GM23248 (cell line): ENCODE measurements around the gene RAPGEF2. TPM values are rescaled to one million over a fixed set of nuclear protein-coding genes. Genes with fewer than 3 reads are reported as not detected.
A peak's percentile ranks its signal among the peaks of the same experiment; 100 is the strongest.

Experiments used
- DNase-seq: peaks from one replicate; pipeline ENCODE4 v3.0.0-alpha.2; 2015
- H2AFZ ChIP-seq: fragments of 200-600 bp; sonication (generic); 2 replicates; pipeline ENCODE4 v1.6.1; 2016; ENCODE audit warnings: antibody characterized with exemption
- H3F3A ChIP-seq: fragments of 200-600 bp; sonication (generic); 2 replicates; pipeline ENCODE4 v1.6.1; 2016; ENCODE audit warnings: mild to moderate bottlenecking, antibody characterized with exemption, mixed run types; ENCODE audit not compliant: insufficient read depth
- H3K27ac ChIP-seq: fragments of 200-600 bp; sonication (generic); 2 replicates; pipeline ENCODE4 v1.5.1; 2016; ENCODE audit warnings: mild to moderate bottlenecking
- H3K27me3 ChIP-seq: fragments of 200-600 bp; sonication (generic); replicated peaks from 2 replicates; pipeline ENCODE4 v1.6.1; 2016; ENCODE audit warnings: mild to moderate bottlenecking; ENCODE audit not compliant: insufficient read depth
- H3K36me3 ChIP-seq: fragments of 200-600 bp; sonication (generic); 2 replicates; pipeline ENCODE4 v1.6.1; 2016; ENCODE audit warnings: low read depth, mild to moderate bottlenecking
- H3K4me1 ChIP-seq: fragments of 200-600 bp; sonication (generic); 2 replicates; pipeline ENCODE4 v1.6.1; 2016; ENCODE audit warnings: mild to moderate bottlenecking; ENCODE audit not compliant: insufficient read depth
- H3K4me2 ChIP-seq: fragments of 200-600 bp; sonication (generic); one replicate; pipeline ENCODE4 v1.6.1; 2016; ENCODE audit warnings: mild to moderate bottlenecking; ENCODE audit not compliant: unreplicated experiment
- H3K4me3 ChIP-seq: fragments of 200-600 bp; sonication (generic); 2 replicates; pipeline ENCODE4 v1.5.1; 2016; ENCODE audit warnings: mild to moderate bottlenecking
- H3K79me2 ChIP-seq: fragments of 200-600 bp; sonication (generic); 2 replicates; pipeline ENCODE4 v1.6.1; 2016; ENCODE audit warnings: mild to moderate bottlenecking; ENCODE audit not compliant: insufficient read depth
- H3K9ac ChIP-seq: fragments of 200-600 bp; sonication (generic); 2 replicates; pipeline ENCODE4 v1.6.1; 2016; ENCODE audit warnings: mild to moderate bottlenecking
- H3K9me2 ChIP-seq: fragments of 200-600 bp; sonication (generic); 2 replicates; pipeline ENCODE4 v1.6.1; 2016; ENCODE audit warnings: mixed run types, mild to moderate bottlenecking, moderate library complexity; ENCODE audit not compliant: insufficient read depth
- H3K9me3 ChIP-seq: fragments of 200-600 bp; sonication (generic); one replicate; pipeline ENCODE4 v1.6.1; 2017; ENCODE audit warnings: low read depth
- H4K20me1 ChIP-seq: fragments of 200-600 bp; sonication (generic); 2 replicates; pipeline ENCODE4 v1.6.0; 2016; ENCODE audit not compliant: insufficient read depth
- EZH2 ChIP-seq: fragments of 200-600 bp; sonication (generic); IDR thresholded peaks from 2 replicates; pipeline ENCODE4 v1.6.1; 2018; ENCODE audit warnings: antibody characterized with exemption, mild to moderate bottlenecking; ENCODE audit not compliant: insufficient read depth, poor library complexity, severe bottlenecking
- EZH2phosphoT487 ChIP-seq: fragments of 200-600 bp; sonication (generic); IDR thresholded peaks from 2 replicates; pipeline ENCODE4 v1.6.1; 2018; ENCODE audit warnings: antibody characterized with exemption, moderate library complexity, mild to moderate bottlenecking, low read depth; ENCODE audit not compliant: insufficient read depth
- WGBS, 2 experiments: methylation state at CpG; one replicate each; pipeline ENCODE4 v1.1.6; 2015 to 2017; ENCODE audit warnings: low lambda C conversion rate in 2 of 2, low coverage in 1 of 2; ENCODE audit errors: missing lambda C conversion rate in 2 of 2; 5-methylcytosine and 5-hydroxymethylcytosine counted together
- in situ Hi-C: fragments of 300-500 bp; cut with MboI; formaldehyde crosslinking; loops from 2 replicates; pipeline ENCODE4 v1.15.0; 2020
- polyA plus RNA-seq: library from polyadenylated mRNA; unstranded; fragments of >200 nt; fragmentation: Nextera tagmentation; extraction: Ambion mirVana; gene quantifications from 2 replicates; pipeline ENCODE4 v1.2.1, GENCODE V29; 2016
- total RNA-seq: library from RNA; depleted of rRNA; stranded (reverse); fragments of >200 nt; shearing (Covaris generic); gene quantifications from 2 replicates; pipeline ENCODE4 v1.2.3, GENCODE V29; 2014

Gene RAPGEF2
- total and polyA plus RNA-seq, 2 experiments from 2014 or later = 6.6 to 21.7 TPM

DNA sequence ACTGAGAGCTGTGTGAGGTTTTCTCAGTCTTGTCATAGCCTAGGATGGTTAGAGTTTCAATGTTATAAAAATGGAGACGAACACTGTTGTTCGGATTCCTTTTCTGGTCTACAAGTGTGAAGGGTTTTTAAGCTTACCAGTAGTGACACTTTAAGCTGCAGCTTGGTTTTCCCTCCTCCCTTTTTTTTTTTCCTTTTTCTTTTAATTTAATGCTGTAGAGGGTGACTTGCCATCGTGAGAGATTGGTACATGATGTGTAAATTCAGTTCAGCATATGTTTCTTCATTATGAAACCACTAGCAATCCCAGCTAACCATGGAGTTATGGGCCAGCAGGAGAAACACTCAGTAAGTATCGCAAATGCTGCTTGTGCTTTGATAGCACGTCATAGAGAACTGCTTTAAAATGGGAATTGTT, 165.0 kb downstream of the RAPGEF2 start:
- H3K27ac ChIP-seq = peak overlapping the region; percentile 62
- H3K79me2 ChIP-seq = peaks cover 12% of the 10 kb centered on the region; the same call in 1 of the 2 replicates
- WGBS, 2 experiments = 49 to 58% methylated on average over 5 of the region's 5 CpGs
- H3K4me2 ChIP-seq = peak overlapping the region; percentile 63
- peak overlapping the region; percentile 70 for H2AFZ ChIP-seq
- H4K20me1 ChIP-seq = no peaks in the 10 kb centered on the region
- no peaks in the 10 kb centered on the region for H3K36me3 ChIP-seq
- peak overlapping the region; percentile 58 for H3K4me3 ChIP-seq
- peak overlapping the region; percentile 73 for H3K9ac ChIP-seq
- H3F3A ChIP-seq = peaks cover 12% of the 10 kb centered on the region; the same call in 1 of the 2 replicates
- H3K27me3 ChIP-seq = no peaks in the 10 kb centered on the region
- peak; percentile 50 for DNase-seq
- no peaks in the 10 kb centered on the region for H3K9me3 ChIP-seq
- TF ChIP-seq EZH2phosphoT487 (no peak), EZH2 (no peak)
- in situ Hi-C loops = no loop called here
- H3K4me1 ChIP-seq = peaks cover 22% of the 10 kb centered on the region
- H3K9me2 ChIP-seq = no peaks in the 10 kb centered on the region

DNA sequence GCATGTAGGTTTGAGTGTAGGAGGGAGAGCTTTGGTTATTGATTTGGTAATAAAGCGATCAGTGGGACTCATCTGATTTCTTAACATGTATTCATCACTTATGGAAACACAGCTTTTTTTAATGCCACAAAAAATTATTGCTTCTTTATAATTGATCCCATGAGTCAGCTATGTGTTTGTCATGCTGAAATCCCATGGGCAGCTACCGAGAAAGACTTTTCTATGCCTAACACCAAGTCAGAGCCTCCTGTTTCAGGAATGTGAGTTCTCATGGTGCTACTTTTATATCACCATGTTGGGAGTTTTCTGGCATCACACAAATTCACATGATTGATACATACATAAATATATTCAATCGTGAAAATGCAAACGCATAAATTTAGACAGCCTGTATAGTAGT, 165.7 kb downstream of the RAPGEF2 start:
- Histone ChIP-seq H3K27me3 (no peaks in the 10 kb centered on the region), H3K4me2 (peak overlapping the region; percentile 63), H3K9me2 (no peaks in the 10 kb centered on the region), H4K20me1 (no peaks in the 10 kb centered on the region), H3K36me3 (no peaks in the 10 kb centered on the region), H3K4me3 (peak overlapping the region; percentile 58), H3K9me3 (no peaks in the 10 kb centered on the region), H2AFZ (no peak overlapping the region; the same call in 1 of the 2 replicates), H3F3A (peaks cover 16% of the 10 kb centered on the region; the same call in 1 of the 2 replicates), H3K79me2 (peaks cover 12% of the 10 kb centered on the region; the same call in 1 of the 2 replicates), H3K4me1 (peaks cover 29% of the 10 kb centered on the region), H3K27ac (peak overlapping the region; percentile 62), H3K9ac (no peak overlapping the region)
- DNase-seq = peak; percentile 63
- 42 to 44% methylated on average over 4 of the region's 4 CpGs for WGBS, 2 experiments
- in situ Hi-C loops = no loop called here
- no peak for TF ChIP-seq EZH2
- no peak for TF ChIP-seq EZH2phosphoT487

DNA sequence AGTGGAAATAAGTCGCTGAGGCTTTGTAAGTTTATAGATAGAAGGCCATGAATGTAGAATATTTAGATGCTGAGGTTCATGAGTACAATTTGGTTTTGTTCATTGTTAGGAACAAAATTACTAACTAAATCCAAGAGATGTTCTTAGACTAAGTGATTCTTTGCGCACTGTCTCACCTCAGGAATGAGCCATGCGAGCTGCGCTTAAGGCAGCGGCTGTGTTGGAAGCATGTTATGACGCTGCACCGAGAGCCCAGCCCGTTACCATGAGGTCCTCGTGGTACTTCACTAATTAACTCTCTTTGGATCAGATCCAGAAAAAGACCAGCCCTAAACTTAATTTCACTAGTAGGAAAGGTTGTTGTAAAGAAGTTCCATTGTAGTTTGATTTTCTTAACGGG, 166.2 kb downstream of the RAPGEF2 start:
- in situ Hi-C loops = no loop called here
- Histone ChIP-seq H3K4me3 (0 out of 2 replicates have a peak overlapping the region, but pooled peaks have one; percentile 58), H3K9me3 (no peaks in the 10 kb centered on the region), H3K36me3 (no peaks in the 10 kb centered on the region), H3K9ac (no peak overlapping the region), H2AFZ (no peak overlapping the region), H4K20me1 (no peaks in the 10 kb centered on the region), H3K79me2 (peaks cover 12% of the 10 kb centered on the region; the same call in 1 of the 2 replicates), H3K4me1 (peaks cover 34% of the 10 kb centered on the region), H3K9me2 (no peaks in the 10 kb centered on the region), H3K27ac (no peak overlapping the region), H3K27me3 (no peaks in the 10 kb centered on the region), H3F3A (peaks cover 16% of the 10 kb centered on the region; the same call in 1 of the 2 replicates), H3K4me2 (no peak overlapping the region)
- 96 to 97% methylated on average over 10 of the region's 10 CpGs for WGBS, 2 experiments
- TF ChIP-seq EZH2 (no peak), EZH2phosphoT487 (no peak)
- DNase-seq = no peak

DNA sequence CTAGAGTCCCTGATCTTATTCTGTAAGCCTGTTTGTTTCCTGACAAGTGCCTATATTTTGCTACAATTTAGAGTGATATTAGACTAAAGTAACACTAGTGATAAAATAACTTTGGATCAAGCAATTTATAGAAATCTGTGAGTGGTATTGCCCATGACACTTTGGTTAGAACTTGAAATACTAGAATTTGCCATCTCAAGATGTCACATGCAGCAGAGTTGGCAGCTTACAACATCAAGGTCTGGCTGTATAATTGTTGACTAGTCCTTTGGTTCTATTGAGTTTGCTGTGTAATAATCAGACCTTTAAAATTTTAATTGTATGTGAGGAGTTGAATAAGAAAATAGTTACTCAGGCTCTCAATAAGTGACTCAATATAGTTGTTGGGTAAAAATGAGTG, 167.1 kb downstream of the RAPGEF2 start:
- Histone ChIP-seq H3K36me3 (no peaks in the 10 kb centered on the region), H3K4me3 (no peak overlapping the region), H3K4me2 (no peak overlapping the region), H3K9me2 (no peaks in the 10 kb centered on the region), H3K9ac (no peak overlapping the region), H3K9me3 (no peaks in the 10 kb centered on the region), H4K20me1 (no peaks in the 10 kb centered on the region), H3F3A (peaks cover 16% of the 10 kb centered on the region; the same call in 1 of the 2 replicates), H3K4me1 (peaks cover 43% of the 10 kb centered on the region), H3K27me3 (no peaks in the 10 kb centered on the region), H3K27ac (no peak overlapping the region), H3K79me2 (peaks cover 12% of the 10 kb centered on the region; the same call in 1 of the 2 replicates), H2AFZ (no peak overlapping the region)
- TF ChIP-seq EZH2phosphoT487 (no peak), EZH2 (no peak)
- in situ Hi-C loops = no loop called here
- no peak for DNase-seq
